Measurements from ENCODE around the gene MSS51.
"Not testable (repeated sequence)": the region's sequence is repeated elsewhere in the genome, so short reads cannot be mapped to it uniquely, and the experiment has no call there.

The MSS51 gene

DNA sequence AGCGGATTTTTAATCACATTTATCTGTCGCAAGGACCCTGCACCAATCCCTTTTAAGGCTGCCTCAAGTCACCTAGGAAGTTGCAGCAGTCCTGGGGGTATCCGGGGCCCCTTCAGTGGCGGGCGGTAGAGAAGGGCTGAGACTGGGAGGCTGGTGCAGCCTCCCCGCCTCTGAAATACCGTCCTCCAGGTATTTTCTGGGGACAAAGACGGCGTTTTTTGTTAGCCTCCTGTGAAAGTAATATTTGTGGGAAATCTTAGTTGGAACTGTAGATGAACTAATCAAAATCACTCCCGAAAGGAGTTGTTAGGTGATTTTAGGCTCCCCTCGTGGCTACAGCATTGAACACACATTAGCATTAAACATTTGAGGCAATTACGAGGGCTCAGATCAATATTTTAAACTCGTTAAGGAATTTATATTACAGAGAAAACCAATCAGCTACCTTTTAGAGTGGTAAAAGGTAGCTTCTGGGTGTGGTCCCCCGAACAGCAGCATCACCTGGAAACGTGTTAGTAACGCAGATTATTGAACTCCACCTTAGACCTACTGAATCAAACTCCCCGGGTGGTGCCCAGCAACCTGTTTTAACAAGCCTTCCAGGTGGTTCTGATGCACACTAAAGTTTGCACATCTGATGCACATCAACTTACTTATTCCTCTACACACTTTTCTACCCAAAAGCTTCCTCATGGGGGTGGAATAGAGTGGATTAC lies 19.0 kb downstream of the MSS51 start:
- no peak for DNase-seq (ENCODE audit: low read depth)

GRCh38 chr10:73413528-73414229 lies 19.7 kb downstream of the MSS51 start, which contains the start of gene ANXA7:
Gene ANXA7 (minus strand): TSS chr10:73414058. CDS start chr10:73400856, 13,202 bp downstream.
- peak; percentile 92 for DNase-seq (ENCODE audit: low read depth)

DNA sequence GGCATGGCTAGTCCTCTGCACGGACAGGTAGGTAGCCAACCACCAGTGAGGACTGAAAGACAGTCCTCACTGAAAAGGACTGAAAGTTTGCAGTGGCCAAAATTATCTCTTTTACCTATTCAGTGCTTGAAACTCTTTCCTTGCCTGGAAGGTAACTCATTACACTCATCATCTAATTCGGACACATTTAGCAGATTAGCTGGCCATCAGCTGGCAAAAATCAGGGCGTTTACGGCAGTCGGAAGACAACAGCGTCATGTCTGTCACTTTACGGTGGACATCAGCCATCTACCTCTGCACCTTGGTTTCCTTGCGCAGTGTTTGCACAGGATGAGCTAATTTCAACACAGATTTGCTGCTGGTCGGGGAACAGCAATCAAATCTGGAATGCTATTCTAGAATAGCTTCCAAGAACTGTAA lies 20.2 kb downstream of the MSS51 start:
- DNase-seq (ENCODE audit: low read depth), result peak; percentile 7

DNA sequence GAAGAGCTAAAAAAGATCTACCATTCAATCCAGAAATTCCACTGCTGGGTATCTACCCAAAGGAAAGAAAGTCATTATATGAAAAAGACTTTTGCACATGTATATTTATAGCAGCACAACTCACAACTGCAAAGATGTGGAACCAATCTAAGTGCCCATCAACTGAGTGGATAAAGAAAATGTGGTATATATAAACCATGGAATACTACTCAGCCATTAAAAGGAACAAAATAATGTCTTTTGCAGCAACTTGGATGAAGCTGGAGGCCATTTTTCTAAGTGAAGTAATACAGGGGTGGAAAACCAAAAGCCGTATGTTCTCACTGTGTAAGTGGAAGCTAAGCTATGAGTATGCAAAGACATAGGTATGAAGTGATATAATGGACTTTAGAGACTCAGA lies 22.5 kb downstream of the MSS51 start:
- no peak for DNase-seq (ENCODE audit: low read depth)

DNA sequence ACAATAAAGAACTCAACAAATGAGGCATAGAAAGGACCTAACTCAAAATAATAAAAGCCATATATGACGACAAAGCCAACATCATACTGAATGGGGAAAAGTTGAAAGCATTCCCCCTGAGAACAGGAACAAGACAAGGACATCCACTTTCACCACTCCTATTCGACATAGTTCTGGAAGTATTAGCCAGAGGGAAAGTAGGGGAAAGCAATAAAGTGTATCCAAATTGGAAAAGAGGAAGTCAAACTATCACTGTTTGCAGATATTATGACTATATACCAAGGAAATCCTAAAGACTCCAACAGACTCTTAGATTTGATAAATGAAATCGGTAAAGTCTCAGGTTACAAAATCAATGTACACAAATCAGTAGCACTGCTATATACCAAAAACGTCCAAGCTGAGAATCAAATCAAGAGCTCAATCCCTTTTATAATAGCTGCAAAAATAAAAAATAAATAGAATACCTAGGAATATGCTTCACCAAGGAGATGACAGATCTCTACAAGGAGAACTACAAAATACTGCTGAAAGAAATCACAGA lies 24.3 kb downstream of the MSS51 start:
- DNase-seq (ENCODE audit: low read depth), result no peak

- DNase-seq (ENCODE audit: low read depth), result no peak
Observed at GRCh38 chr10:73408061-73408460, 25.3 kb downstream of the MSS51 start.

GRCh38 chr10:73407495-73407894 lies 25.9 kb downstream of the MSS51 start:
- DNase-seq (ENCODE audit: low read depth), result no peak

DNA sequence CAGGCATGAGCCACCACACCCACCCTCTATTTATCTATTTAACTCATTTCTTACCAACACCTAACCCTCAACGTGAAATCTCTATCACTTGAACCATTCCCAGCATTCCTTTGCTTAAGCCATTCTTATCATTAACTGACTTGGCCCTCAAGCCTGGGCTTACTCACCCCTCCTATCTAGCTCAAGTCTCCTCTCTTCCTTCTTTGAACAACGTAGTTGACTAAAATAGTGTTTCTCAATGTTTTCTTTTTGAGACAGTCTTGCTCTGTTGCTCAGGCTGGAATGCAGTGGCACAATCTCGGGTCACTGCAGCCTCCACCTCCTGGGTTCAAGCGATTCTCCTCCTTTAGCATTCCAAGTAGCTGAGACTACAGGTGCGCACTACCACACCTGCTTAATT lies 26.5 kb downstream of the MSS51 start:
- DNase-seq (ENCODE audit: low read depth), result no peak

- no peak for DNase-seq (ENCODE audit: low read depth)
Observed at GRCh38 chr10:73405556-73405955, 27.8 kb downstream of the MSS51 start.

DNA sequence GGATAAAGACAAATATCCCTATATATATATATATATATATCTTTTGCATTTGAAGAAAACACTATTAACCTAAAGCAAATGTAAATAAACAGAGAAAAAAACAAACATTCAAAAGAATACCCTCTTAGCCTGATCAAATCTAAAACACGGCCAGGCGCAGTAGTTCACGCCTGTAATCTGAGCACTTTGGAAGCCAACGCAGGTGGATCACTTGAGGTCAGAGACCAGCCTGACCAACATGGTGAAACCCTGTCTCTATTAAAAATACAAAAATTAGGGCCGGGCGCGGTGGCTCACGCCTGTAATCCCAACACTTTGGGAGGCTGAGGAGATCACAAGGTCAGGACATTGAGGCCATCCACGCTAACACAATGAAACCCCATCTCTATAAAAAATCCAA lies 28.7 kb downstream of the MSS51 start:
- no peak for DNase-seq (ENCODE audit: low read depth)

DNA sequence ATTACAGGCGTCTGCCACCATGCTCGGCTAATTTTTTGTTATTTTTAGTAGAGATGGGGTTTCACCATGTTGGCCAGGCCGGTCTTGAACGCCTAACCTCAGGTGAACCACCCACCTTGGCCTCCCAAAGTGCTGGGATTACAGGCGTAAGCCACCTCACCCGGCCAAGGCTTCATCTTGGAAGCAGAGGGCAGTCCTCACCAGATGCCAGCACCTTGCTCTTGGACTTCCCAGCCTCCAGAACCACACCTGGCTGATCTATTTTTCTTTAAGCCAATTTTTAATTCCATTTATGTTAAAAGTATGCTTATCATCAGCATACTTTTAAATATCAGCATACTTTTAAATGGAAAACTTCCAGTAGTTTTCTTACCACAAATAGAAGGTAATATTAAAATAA lies 31.7 kb downstream of the MSS51 start:
- DNase-seq (ENCODE audit: low read depth), result no peak

DNA sequence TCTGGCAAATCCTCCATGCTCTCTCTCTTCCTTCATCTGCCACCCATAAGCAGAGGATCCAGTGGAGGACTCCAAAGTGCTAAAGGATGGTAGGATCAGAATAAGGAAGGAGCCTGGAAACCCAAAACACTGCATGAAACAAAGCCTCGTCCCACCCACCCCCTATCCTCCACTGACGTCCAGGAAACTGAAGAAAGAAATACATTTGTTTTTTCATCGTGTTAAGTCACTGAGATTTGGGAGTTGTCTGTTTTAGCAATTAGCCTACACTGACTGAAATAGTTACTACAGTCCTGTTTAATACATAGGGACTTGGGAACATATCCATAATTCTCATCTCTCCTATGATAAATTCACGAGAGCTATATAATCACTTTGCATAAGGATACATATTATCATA lies 34.3 kb downstream of the MSS51 start:
- no peak for DNase-seq (ENCODE audit: low read depth)

GRCh38 chr10:73398024-73398423 lies 35.3 kb downstream of the MSS51 start:
- no peak for DNase-seq (ENCODE audit: low read depth)

- DNase-seq (ENCODE audit: low read depth), result not testable (repeated sequence)
Observed at GRCh38 chr10:73394325-73394724, 39.0 kb downstream of the MSS51 start.

GRCh38 chr10:73388228-73388627 lies 45.1 kb downstream of the MSS51 start:
- DNase-seq (ENCODE audit: low read depth), result no peak

DNA sequence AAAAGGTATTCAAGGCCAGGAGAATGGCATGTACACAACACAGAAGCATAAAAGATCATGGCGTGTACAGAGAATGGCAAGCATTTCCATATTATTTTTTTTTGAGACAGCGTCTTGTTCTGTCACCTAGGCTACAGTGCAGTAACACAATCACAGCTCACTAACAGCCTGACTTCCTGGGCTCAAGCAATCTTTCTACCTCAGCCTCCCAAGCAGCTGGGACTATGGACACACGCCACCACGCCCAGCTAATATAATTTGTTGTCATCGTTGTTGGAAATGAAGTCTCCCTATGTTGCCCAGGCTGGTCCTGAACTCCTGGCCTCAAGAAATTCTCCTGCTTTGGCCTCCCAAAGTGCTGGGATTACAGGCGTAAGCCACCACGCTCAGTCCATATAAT lies 46.8 kb downstream of the MSS51 start:
- no peak for DNase-seq (ENCODE audit: low read depth)

DNA sequence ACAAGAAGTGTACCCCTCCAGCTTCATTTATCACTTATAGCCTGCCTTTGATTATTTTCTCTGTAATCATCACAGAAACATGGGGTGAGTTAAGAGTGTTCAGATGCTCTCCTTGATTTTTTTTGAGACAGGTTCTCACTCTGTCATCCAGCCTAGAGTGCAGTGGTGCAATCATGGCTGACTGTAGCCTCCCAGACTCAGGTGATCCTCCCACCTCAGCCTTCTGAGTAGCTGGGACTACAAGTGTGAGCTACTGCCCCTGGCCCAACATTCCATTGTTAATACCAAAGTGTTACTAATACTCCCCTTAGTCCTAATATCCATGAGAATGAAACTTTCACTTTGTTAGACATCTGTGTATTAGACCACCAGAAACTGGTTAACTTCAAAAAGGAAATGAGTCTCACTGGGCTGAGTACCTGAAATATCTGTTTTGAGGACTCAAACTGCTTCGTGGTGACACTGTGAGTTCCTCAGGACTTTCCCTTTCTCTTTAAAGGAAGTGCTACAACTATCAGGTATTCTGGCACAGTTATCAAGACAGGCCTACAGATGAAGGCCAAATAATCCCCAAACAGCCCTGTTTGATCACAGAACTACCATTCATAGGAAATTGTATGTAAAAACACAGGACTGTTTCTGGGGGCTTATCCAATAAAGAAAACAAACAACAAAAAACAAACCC lies 54.2 kb downstream of the MSS51 start:
- no peak for DNase-seq (ENCODE audit: low read depth)

DNA sequence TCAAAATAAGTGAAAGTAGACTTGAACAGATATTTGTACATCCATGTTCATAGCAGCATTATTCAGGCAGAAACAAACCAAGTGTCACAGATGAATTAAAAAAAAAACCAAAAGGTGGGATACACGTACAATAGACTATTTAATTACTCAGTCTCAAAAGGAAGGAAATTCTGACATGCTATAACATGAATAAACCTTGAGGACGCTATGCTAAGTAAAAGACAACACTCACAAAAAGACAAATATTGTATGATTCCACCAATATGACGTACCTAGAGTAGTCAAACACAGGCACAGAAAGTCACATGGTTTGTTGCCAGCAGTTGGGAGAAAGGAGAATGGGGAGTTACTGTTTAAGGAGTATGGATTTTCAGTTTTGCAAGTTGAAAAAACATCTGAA lies 56.7 kb downstream of the MSS51 start:
- DNase-seq (ENCODE audit: low read depth), result no peak
